ENCODE data around the gene MACROD2.

Gene MACROD2

GRCh38 chr20:15866916-15867730 lies 1871.8 kb downstream of the MACROD2 start:
- DNase-seq (ENCODE audit: low read depth) = no peak
- H3K4me3 ChIP-seq (ENCODE audit: low read depth, low read length) = no peak overlapping the region
- TF ChIP-seq, protein P1, sequence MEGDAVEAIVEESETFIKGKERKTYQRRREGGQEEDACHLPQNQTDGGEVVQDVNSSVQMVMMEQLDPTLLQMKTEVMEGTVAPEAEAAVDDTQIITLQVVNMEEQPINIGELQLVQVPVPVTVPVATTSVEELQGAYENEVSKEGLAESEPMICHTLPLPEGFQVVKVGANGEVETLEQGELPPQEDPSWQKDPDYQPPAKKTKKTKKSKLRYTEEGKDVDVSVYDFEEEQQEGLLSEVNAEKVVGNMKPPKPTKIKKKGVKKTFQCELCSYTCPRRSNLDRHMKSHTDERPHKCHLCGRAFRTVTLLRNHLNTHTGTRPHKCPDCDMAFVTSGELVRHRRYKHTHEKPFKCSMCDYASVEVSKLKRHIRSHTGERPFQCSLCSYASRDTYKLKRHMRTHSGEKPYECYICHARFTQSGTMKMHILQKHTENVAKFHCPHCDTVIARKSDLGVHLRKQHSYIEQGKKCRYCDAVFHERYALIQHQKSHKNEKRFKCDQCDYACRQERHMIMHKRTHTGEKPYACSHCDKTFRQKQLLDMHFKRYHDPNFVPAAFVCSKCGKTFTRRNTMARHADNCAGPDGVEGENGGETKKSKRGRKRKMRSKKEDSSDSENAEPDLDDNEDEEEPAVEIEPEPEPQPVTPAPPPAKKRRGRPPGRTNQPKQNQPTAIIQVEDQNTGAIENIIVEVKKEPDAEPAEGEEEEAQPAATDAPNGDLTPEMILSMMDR (IDR thresholded peaks at IDR 0.05; ENCODE audit: insufficient read depth, low read depth, low read length, missing control alignments) = no peak

- no peak for DNase-seq (ENCODE audit: low read depth)
- H3K4me3 ChIP-seq (ENCODE audit: low read depth, low read length) = no peak overlapping the region
- TF ChIP-seq, protein P1 (IDR thresholded peaks at IDR 0.05; ENCODE audit: insufficient read depth, low read depth, low read length, missing control alignments) = no peak
Measured at GRCh38 chr20:15867899-15868298, 1872.6 kb downstream of the MACROD2 start.

DNA sequence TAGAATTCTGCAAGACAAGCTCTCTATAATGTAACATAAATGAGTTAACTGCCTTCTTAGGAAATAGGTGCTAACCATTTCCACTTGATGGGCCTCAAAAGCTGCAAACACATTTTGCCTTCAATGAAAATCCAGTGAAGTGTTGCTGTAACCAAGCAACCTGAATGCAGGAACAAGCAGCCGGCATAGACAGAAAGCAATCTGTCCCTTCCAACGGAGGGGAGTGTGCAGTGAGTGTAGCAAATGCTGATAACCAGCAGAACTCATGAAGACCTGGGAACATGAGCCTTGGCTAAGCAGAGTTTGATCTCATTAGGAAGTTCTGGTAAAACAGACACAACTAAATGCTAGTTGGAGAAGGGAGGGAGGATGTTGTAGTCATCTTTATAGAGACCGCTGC lies 1880.1 kb downstream of the MACROD2 start:
- DNase-seq (ENCODE audit: low read depth) = peak; percentile 5
- H3K4me3 ChIP-seq (ENCODE audit: low read depth, low read length) = no peak overlapping the region
- TF ChIP-seq, protein P1 (IDR thresholded peaks at IDR 0.05; ENCODE audit: insufficient read depth, low read depth, low read length, missing control alignments) = no peak

GRCh38 chr20:15882553-15882952 lies 1887.2 kb downstream of the MACROD2 start:
- peak; percentile 13 for DNase-seq (ENCODE audit: low read depth)
- H3K4me3 ChIP-seq (ENCODE audit: low read depth, low read length) = no peak overlapping the region
- TF ChIP-seq, protein P1 (IDR thresholded peaks at IDR 0.05; ENCODE audit: insufficient read depth, low read depth, low read length, missing control alignments) = no peak

- no peak overlapping the region for H3K4me3 ChIP-seq (ENCODE audit: low read depth, low read length)
- no peak for DNase-seq (ENCODE audit: low read depth)
- TF ChIP-seq, protein P1 (IDR thresholded peaks at IDR 0.05; ENCODE audit: insufficient read depth, low read depth, low read length, missing control alignments) = no peak
Measured at GRCh38 chr20:15886250-15886649, 1890.9 kb downstream of the MACROD2 start.

- DNase-seq (ENCODE audit: low read depth) = no peak
- TF ChIP-seq, protein P1 (IDR thresholded peaks at IDR 0.05; ENCODE audit: insufficient read depth, low read depth, low read length, missing control alignments) = no peak
Measured at GRCh38 chr20:15887387-15887786, 1892.1 kb downstream of the MACROD2 start.

GRCh38 chr20:15889061-15889460 lies 1893.7 kb downstream of the MACROD2 start:
- no peak for DNase-seq (ENCODE audit: low read depth)
- TF ChIP-seq, protein P1 (IDR thresholded peaks at IDR 0.05; ENCODE audit: insufficient read depth, low read depth, low read length, missing control alignments) = no peak
- H3K4me3 ChIP-seq (ENCODE audit: low read depth, low read length) = no peak overlapping the region

More at GRCh38 chr20:15887387-15887786, 1892.1 kb downstream of the MACROD2 start:
- H3K4me3 ChIP-seq (ENCODE audit: low read depth, low read length) = no peak overlapping the region
